SU-DHL-6 (cell line): ENCODE data around the gene ANKRD27.

Experiments used
- H2AFZ ChIP-seq: fragments of 200-600 bp; sonication (generic); 2 replicates; pipeline ENCODE4 v1.6.1; 2014; ENCODE audit warnings: low read depth, mild to moderate bottlenecking, moderate library complexity, mixed read lengths, antibody characterized with exemption, low read length; ENCODE audit not compliant: severe bottlenecking
- H3F3A ChIP-seq: fragments of 200-600 bp; shearing (Covaris generic); 2 replicates; pipeline ENCODE4 v1.6.0; 2016; ENCODE audit warnings: antibody characterized with exemption, mild to moderate bottlenecking; ENCODE audit not compliant: insufficient read depth
- H3K27ac ChIP-seq: fragments of 200-600 bp; sonication (generic); 2 replicates; pipeline ENCODE4 v1.5.1; 2016; ENCODE audit warnings: low read depth, mild to moderate bottlenecking, low read length, moderate library complexity, mixed read lengths
- H3K27me3 ChIP-seq: fragments of 200-600 bp; sonication (generic), shearing (Covaris generic); 2 replicates; pipeline ENCODE4 v1.6.0; 2014; ENCODE audit warnings: mild to moderate bottlenecking, low read length
- H3K36me3 ChIP-seq: fragments of 200-600 bp; sonication (generic); 2 replicates; pipeline ENCODE4 v1.6.1; 2014; ENCODE audit warnings: mild to moderate bottlenecking, low read length, mixed read lengths
- H3K4me2 ChIP-seq: fragments of 300-600, 200-600 bp; shearing (Covaris generic), sonication (generic); 2 replicates; pipeline ENCODE4 v1.6.0; 2014; ENCODE audit warnings: low read length, low read depth, mild to moderate bottlenecking; ENCODE audit not compliant: poor library complexity, severe bottlenecking
- H3K4me3 ChIP-seq: fragments of 200-600 bp; sonication (generic); 2 replicates; pipeline ENCODE4 v1.5.1; 2014; ENCODE audit warnings: antibody characterized with exemption, low read length, mild to moderate bottlenecking, mixed read lengths; ENCODE audit not compliant: insufficient read depth, poor library complexity, severe bottlenecking
- H3K79me2 ChIP-seq: fragments of 200-600 bp; sonication (generic); 2 replicates; pipeline ENCODE4 v1.6.1; 2014; ENCODE audit warnings: mild to moderate bottlenecking, low read length, moderate library complexity; ENCODE audit not compliant: insufficient read depth
- H3K9ac ChIP-seq: fragments of 200-600 bp; sonication (generic); 2 replicates; pipeline ENCODE4 v1.7.0; 2014; ENCODE audit warnings: mild to moderate bottlenecking, low read length
- H3K9me2 ChIP-seq: fragments of 200-600 bp; sonication (generic); replicated peaks from 2 replicates; pipeline ENCODE4 v1.6.1; 2014; ENCODE audit warnings: low read length; ENCODE audit not compliant: insufficient read depth
- H3K9me3 ChIP-seq: fragments of 200-600 bp; sonication (generic); 2 replicates; pipeline ENCODE4 v1.6.1; 2014; ENCODE audit warnings: low read length, mixed read lengths; ENCODE audit not compliant: insufficient read depth
- H4K20me1 ChIP-seq: fragments of 200-600 bp; sonication (generic); 2 replicates; pipeline ENCODE4 v1.6.1; 2014; ENCODE audit warnings: low read depth, mild to moderate bottlenecking, antibody characterized with exemption, low read length, moderate library complexity, mixed read lengths
- EZH2phosphoT487 ChIP-seq: fragments of 200-600 bp; sonication (generic), shearing (Covaris generic); conservative IDR thresholded peaks from 2 replicates; pipeline ENCODE4 v1.6.1; 2018; ENCODE audit warnings: mild to moderate bottlenecking, antibody characterized with exemption, low read length, moderate library complexity, mixed read lengths
- TF ChIP-seq, protein P1 (sequence below): fragments of 200-600 bp; sonication (generic); IDR thresholded peaks from one replicate; pipeline ENCODE4 v1.5.1; 2017; ENCODE audit warnings: antibody characterized with exemption, mild to moderate bottlenecking, low read length, moderate library complexity; ENCODE audit not compliant: insufficient read depth, poor library complexity, severe bottlenecking

The ANKRD27 gene

DNA sequence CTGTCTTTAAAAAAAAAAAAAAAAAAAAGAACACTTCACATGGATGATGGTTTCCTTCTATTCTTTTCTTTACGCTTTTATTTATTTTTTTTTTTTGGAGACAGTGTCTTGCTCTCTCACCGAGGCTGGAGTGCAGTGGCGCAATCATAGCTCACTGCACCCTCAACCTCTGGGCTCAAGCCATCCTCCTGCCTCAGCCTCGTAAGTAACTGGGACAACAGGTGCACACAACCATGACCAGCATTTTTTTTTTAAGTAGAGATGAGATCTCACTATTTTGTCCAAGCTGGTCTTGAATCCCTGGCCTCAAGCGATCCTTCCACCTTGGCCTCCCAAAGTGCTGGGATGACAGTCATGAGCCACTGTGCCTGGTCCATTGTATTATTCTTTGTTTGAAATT lies 24.3 kb downstream of the ANKRD27 start:
- Histone ChIP-seq H3K4me3 (no peak overlapping the region), H3K79me2 (peaks cover 7% of the 10 kb centered on the region), H4K20me1 (no peaks in the 10 kb centered on the region), H3K36me3 (0 out of 2 replicates have a peak, but pooled peaks cover 6% of the 10 kb centered on the region), H3K4me2 (no peak overlapping the region), H2AFZ (no peak overlapping the region), H3K9me3 (no peaks in the 10 kb centered on the region), H3K9me2 (no peaks in the 10 kb centered on the region), H3F3A (no peaks in the 10 kb centered on the region), H3K27me3 (no peaks in the 10 kb centered on the region), H3K9ac (no peak overlapping the region), H3K27ac (no peak overlapping the region)
- TF ChIP-seq, protein P1, sequence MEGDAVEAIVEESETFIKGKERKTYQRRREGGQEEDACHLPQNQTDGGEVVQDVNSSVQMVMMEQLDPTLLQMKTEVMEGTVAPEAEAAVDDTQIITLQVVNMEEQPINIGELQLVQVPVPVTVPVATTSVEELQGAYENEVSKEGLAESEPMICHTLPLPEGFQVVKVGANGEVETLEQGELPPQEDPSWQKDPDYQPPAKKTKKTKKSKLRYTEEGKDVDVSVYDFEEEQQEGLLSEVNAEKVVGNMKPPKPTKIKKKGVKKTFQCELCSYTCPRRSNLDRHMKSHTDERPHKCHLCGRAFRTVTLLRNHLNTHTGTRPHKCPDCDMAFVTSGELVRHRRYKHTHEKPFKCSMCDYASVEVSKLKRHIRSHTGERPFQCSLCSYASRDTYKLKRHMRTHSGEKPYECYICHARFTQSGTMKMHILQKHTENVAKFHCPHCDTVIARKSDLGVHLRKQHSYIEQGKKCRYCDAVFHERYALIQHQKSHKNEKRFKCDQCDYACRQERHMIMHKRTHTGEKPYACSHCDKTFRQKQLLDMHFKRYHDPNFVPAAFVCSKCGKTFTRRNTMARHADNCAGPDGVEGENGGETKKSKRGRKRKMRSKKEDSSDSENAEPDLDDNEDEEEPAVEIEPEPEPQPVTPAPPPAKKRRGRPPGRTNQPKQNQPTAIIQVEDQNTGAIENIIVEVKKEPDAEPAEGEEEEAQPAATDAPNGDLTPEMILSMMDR = no peak
- TF ChIP-seq EZH2phosphoT487 = no peak

DNA sequence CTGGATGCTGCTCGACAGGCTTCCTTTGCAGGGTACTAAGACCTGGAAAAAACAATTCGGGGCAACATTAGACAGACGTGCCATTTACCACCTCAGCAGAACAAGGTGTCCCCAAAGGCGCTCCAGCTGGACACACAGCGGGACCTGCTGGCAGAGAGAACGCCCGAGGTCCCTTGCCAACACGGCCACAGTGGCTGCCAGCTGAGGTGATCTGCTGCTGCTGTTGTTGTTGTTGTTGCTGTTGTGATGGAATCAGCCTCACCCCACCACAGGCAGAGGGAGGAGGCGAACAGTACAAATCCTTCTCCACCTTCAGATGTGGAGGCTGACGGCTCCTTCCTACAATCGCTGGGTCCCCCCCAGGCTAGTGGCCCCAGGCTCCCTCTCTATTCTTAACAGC lies 25.2 kb downstream of the ANKRD27 start:
- no peak overlapping the region for H3K9ac ChIP-seq
- H2AFZ ChIP-seq = no peak overlapping the region
- no peaks in the 10 kb centered on the region for H3F3A ChIP-seq
- H3K9me3 ChIP-seq = no peaks in the 10 kb centered on the region
- H3K4me3 ChIP-seq = no peak overlapping the region
- no peak overlapping the region for H3K27ac ChIP-seq
- H3K4me2 ChIP-seq = no peak overlapping the region
- TF ChIP-seq EZH2phosphoT487 = no peak
- H3K9me2 ChIP-seq = no peaks in the 10 kb centered on the region
- H3K27me3 ChIP-seq = no peaks in the 10 kb centered on the region
- peaks cover 7% of the 10 kb centered on the region for H3K79me2 ChIP-seq
- H3K36me3 ChIP-seq = 0 out of 2 replicates have a peak, but pooled peaks cover 6% of the 10 kb centered on the region
- no peaks in the 10 kb centered on the region for H4K20me1 ChIP-seq

DNA sequence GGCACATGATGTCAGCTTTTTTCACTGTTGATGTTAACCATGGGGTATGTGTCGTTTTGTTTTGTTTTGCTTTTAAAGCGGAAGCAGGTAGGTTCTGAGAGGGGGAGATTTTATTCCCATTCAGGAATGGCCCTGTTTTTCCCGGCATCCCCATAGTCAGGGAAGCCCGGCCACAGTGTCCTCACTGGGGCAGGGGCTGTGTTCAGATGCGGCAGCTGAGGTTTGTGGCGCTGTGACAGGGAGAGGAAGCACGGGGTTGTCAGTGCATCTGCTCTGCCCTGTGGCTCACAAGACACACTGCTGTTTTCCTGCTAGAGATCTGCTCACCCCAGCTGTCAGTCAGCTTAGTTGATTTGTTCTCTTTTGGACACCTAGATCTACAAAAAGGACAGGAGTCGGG lies 27.6 kb downstream of the ANKRD27 start:
- no peak overlapping the region for H2AFZ ChIP-seq
- TF ChIP-seq, protein P1 = no peak
- TF ChIP-seq EZH2phosphoT487 = no peak

DNA sequence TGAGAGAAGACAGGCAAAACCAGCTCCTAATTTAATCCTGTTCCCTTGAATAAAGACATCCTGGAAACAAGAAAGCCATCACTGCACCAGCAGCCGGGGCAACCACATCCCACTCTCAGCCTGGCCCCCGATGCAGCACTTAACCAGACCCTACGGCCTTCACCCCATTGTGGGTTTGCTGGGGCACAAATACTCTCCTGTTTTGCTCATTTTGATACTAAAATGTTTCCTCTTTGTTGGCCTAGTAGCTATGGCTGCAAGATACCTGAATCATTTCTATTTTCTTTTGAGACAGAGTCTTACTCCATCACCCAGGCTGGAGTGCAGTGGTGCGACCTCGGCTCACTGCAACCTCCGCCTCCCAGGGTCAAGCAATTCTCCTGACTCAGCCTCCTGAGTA lies 28.4 kb downstream of the ANKRD27 start:
- Histone ChIP-seq H3K36me3 (peaks cover 13% of the 10 kb centered on the region; the same call in 1 of the 2 replicates), H3K27ac (no peak overlapping the region)
- TF ChIP-seq, protein P1 = no peak
- no peak for TF ChIP-seq EZH2phosphoT487

More for the DNA sequence above, 27.6 kb downstream of the ANKRD27 start:
- Histone ChIP-seq H3K9ac (no peak overlapping the region), H3K36me3 (0 out of 2 replicates have a peak, but pooled peaks cover 8% of the 10 kb centered on the region), H4K20me1 (no peaks in the 10 kb centered on the region), H3K4me3 (no peak overlapping the region), H3K4me2 (no peak overlapping the region), H3K9me3 (no peaks in the 10 kb centered on the region), H3F3A (no peaks in the 10 kb centered on the region), H3K79me2 (no peaks in the 10 kb centered on the region), H3K9me2 (no peaks in the 10 kb centered on the region), H3K27ac (no peak overlapping the region), H3K27me3 (no peaks in the 10 kb centered on the region)

More for the DNA sequence above, 28.4 kb downstream of the ANKRD27 start:
- no peak overlapping the region for H3K4me2 ChIP-seq
- H3K4me3 ChIP-seq = no peak overlapping the region
- no peaks in the 10 kb centered on the region for H3K9me2 ChIP-seq
- H3K9me3 ChIP-seq = no peaks in the 10 kb centered on the region
- no peaks in the 10 kb centered on the region for H3F3A ChIP-seq
- H2AFZ ChIP-seq = no peak overlapping the region
- no peaks in the 10 kb centered on the region for H4K20me1 ChIP-seq
- no peaks in the 10 kb centered on the region for H3K79me2 ChIP-seq
- H3K9ac ChIP-seq = no peak overlapping the region
- H3K27me3 ChIP-seq = no peaks in the 10 kb centered on the region
